IMR-90 (cell line): Measurements from ENCODE around the gene BRAF. TPM values are rescaled to one million over a fixed set of nuclear protein-coding genes. Genes with fewer than 3 reads are reported as not detected.

Source experiments
- ATAC-seq: fragments of 200-7000 bp; cut with Tn5 transposase; 2 replicates; pipeline ENCODE4 v1.9.1; 2020; ENCODE audit warnings: low read depth, mild to moderate bottlenecking, moderate library complexity
- BruUV-seq: library from RNA; stranded (reverse); fragments of 400-500 nt; replicated peaks from 2 replicates; lab custom pipeline; 2021; lab: Mats Ljungman, UMichigan
- CTCF ChIA-PET: fragments of 300-600 bp; formaldehyde crosslinking; extraction: SDS; loops from one replicate; lab custom pipeline; 2021; ENCODE audit warnings: antibody characterized with exemption; lab: Yijun Ruan, JAX
- POLR2A ChIA-PET: fragments of 300-600 bp; sonication (Branson Sonifier 250); formaldehyde crosslinking; loops from one replicate; lab custom pipeline; 2022; ENCODE audit warnings: antibody characterized with exemption; ENCODE audit not compliant: unreplicated experiment; lab: Charles Lee
- DNase-seq: peaks from one replicate; pipeline ENCODE4 v3.0.0; 2013
- H2AFZ ChIP-seq: replicated peaks from 2 replicates; pipeline ENCODE3; 2013; ENCODE audit warnings: low read length, mild to moderate bottlenecking; ENCODE audit not compliant: poor library complexity
- H2AK5ac ChIP-seq: 2 replicates; pipeline ENCODE4 v1.6.1; 2013; ENCODE audit warnings: low read depth, low read length, inconsistent platforms
- H2AK9ac ChIP-seq: replicated peaks from 2 replicates; pipeline ENCODE3; 2013; ENCODE audit warnings: mild to moderate bottlenecking, low read depth, low read length, moderate library complexity; ENCODE audit not compliant: poor library complexity
- H2BK120ac ChIP-seq: 2 replicates; pipeline ENCODE4 v1.6.1; 2013; ENCODE audit warnings: low read depth, low read length, inconsistent platforms
- H2BK15ac ChIP-seq: 3 replicates; pipeline ENCODE4 v1.6.1; 2013; ENCODE audit warnings: low read depth, low read length, inconsistent platforms
- H2BK20ac ChIP-seq: 2 replicates; pipeline ENCODE4 v1.6.1; 2013; ENCODE audit warnings: low read depth, mild to moderate bottlenecking, inconsistent platforms, low read length, moderate library complexity
- H2BK5ac ChIP-seq: 2 replicates; pipeline ENCODE4 v1.6.1; 2013; ENCODE audit warnings: mild to moderate bottlenecking, low read depth, low read length, inconsistent platforms; ENCODE audit not compliant: poor library complexity, severe bottlenecking
- H3K14ac ChIP-seq: replicated peaks from 2 replicates; pipeline ENCODE4 v1.6.1; 2013; ENCODE audit warnings: low read depth, low read length, inconsistent platforms
- H3K18ac ChIP-seq: 2 replicates; pipeline ENCODE4 v1.6.1; 2013; ENCODE audit warnings: low read depth, low read length, control low read depth
- H3K23ac ChIP-seq: 2 replicates; pipeline ENCODE4 v1.6.1; 2013; ENCODE audit warnings: low read depth, low read length, inconsistent platforms
- H3K27ac ChIP-seq: 2 replicates; pipeline ENCODE4 v1.5.1; 2013; ENCODE audit warnings: mild to moderate bottlenecking, control low read depth, low read length; ENCODE audit not compliant: insufficient read depth
- H3K27me3 ChIP-seq: 2 replicates; pipeline ENCODE4 v1.6.1; 2013; ENCODE audit warnings: low read length; ENCODE audit not compliant: control insufficient read depth, insufficient read depth
- H3K36me3 ChIP-seq: 2 replicates; pipeline ENCODE4 v1.6.1; 2013; ENCODE audit warnings: low read length, mixed read lengths; ENCODE audit not compliant: control insufficient read depth, insufficient read depth
- H3K4ac ChIP-seq: 2 replicates; pipeline ENCODE4 v1.6.1; 2013; ENCODE audit warnings: low read depth, low read length, inconsistent platforms
- H3K4me1 ChIP-seq: 2 replicates; pipeline ENCODE4 v1.6.1; 2013; ENCODE audit warnings: low read length, mixed read lengths; ENCODE audit not compliant: control insufficient read depth, insufficient read depth
- H3K4me2 ChIP-seq: 2 replicates; pipeline ENCODE4 v1.6.1; 2013; ENCODE audit warnings: low read depth, mild to moderate bottlenecking, control low read depth, low read length, moderate library complexity
- H3K4me3 ChIP-seq: 2 replicates; pipeline ENCODE4 v1.5.1; 2013; ENCODE audit warnings: low read depth, mild to moderate bottlenecking, control low read depth, low read length, moderate library complexity; ENCODE audit not compliant: insufficient read depth
- H3K56ac ChIP-seq: 2 replicates; pipeline ENCODE4 v1.6.1; 2013; ENCODE audit warnings: low read length, inconsistent platforms; ENCODE audit not compliant: insufficient read depth; ENCODE audit errors: extremely low read depth
- H3K79me1 ChIP-seq, 2 experiments: 2 replicates each; pipeline ENCODE4 v1.6.1; 2013; ENCODE audit warnings: low read length in 2 of 2, inconsistent platforms in 1 of 2, low read depth in 1 of 2
- H3K9ac ChIP-seq: 2 replicates; pipeline ENCODE4 v1.6.1; 2013; ENCODE audit warnings: low read depth, low read length, control low read depth
- H3K9me1 ChIP-seq: 2 replicates; pipeline ENCODE4 v1.6.1; 2013; ENCODE audit warnings: low read length, inconsistent platforms; ENCODE audit not compliant: insufficient read depth
- H3K9me3 ChIP-seq: 2 replicates; pipeline ENCODE4 v1.6.1; 2013; ENCODE audit warnings: low read length; ENCODE audit not compliant: control insufficient read depth, insufficient read depth
- H4K20me1 ChIP-seq: 2 replicates; pipeline ENCODE4 v1.6.1; 2013; ENCODE audit warnings: low read length, inconsistent platforms; ENCODE audit not compliant: insufficient read depth
- H4K5ac ChIP-seq: 2 replicates; pipeline ENCODE4 v1.6.1; 2013; ENCODE audit warnings: mild to moderate bottlenecking, low read depth, low read length, control low read depth
- H4K8ac ChIP-seq, 2 experiments: 2 replicates each; pipeline ENCODE4 v1.6.1; 2013; ENCODE audit warnings: low read depth in 2 of 2, low read length in 2 of 2, control low read depth in 1 of 2, inconsistent platforms in 1 of 2
- H4K91ac ChIP-seq: 2 replicates; pipeline ENCODE4 v1.6.1; 2013; ENCODE audit warnings: low read depth, low read length, inconsistent platforms; ENCODE audit not compliant: insufficient read depth
- BHLHE40 ChIP-seq: fragments of 150-350 bp; IDR thresholded peaks from 2 replicates; pipeline ENCODE4 v1.6.1; 2016; ENCODE audit warnings: mild to moderate bottlenecking, low read depth, low read length
- CEBPB ChIP-seq: IDR thresholded peaks from 2 replicates; pipeline ENCODE4 v1.6.1; 2012; ENCODE audit warnings: low read depth, low read length, improper control_type of control experiment
- CHD1 ChIP-seq: IDR thresholded peaks from 2 replicates; pipeline ENCODE4 v1.6.1; 2012; ENCODE audit warnings: low read depth, low read length, improper control_type of control experiment
- CTCF ChIP-seq: conservative IDR thresholded peaks from 2 replicates; pipeline ENCODE4 v1.5.1; 2012; ENCODE audit warnings: mild to moderate bottlenecking, low read depth, low read length, improper control_type of control experiment
- ELK1 ChIP-seq: fragments of 150-350 bp; IDR thresholded peaks from 2 replicates; pipeline ENCODE4 v1.6.1; 2016; ENCODE audit warnings: low read depth, mild to moderate bottlenecking, low read length, moderate library complexity, borderline replicate concordance
- FOS ChIP-seq: fragments of 150-350 bp; IDR thresholded peaks from 2 replicates; pipeline ENCODE4 v1.6.1; 2016; ENCODE audit warnings: low read depth, low read length
- MAFK ChIP-seq: IDR thresholded peaks from 2 replicates; pipeline ENCODE4 v1.6.1; 2012; ENCODE audit warnings: low read depth, low read length, improper control_type of control experiment
- MAZ ChIP-seq: IDR thresholded peaks from 2 replicates; pipeline ENCODE4 v1.6.1; 2012; ENCODE audit warnings: low read depth, mild to moderate bottlenecking, low read length, improper control_type of control experiment, moderate library complexity, borderline replicate concordance
- MXI1 ChIP-seq: IDR thresholded peaks from 2 replicates; pipeline ENCODE4 v1.6.1; 2012; ENCODE audit warnings: low read depth, mild to moderate bottlenecking, low read length, moderate library complexity, borderline replicate concordance
- NFE2L2 ChIP-seq: fragments of 150-350 bp; IDR thresholded peaks from 2 replicates; pipeline ENCODE4 v1.6.1; 2016; ENCODE audit warnings: low read depth, mild to moderate bottlenecking, low read length
- POLR2A ChIP-seq: IDR thresholded peaks from 2 replicates; pipeline ENCODE4 v1.6.1; 2012; ENCODE audit warnings: mild to moderate bottlenecking, low read depth, low read length
- RAD21 ChIP-seq: IDR thresholded peaks from 2 replicates; pipeline ENCODE4 v1.6.1; 2012; ENCODE audit warnings: low read length, improper control_type of control experiment
- RCOR1 ChIP-seq: IDR thresholded peaks from 2 replicates; pipeline ENCODE4 v1.6.1; 2012; ENCODE audit warnings: mild to moderate bottlenecking, low read length, improper control_type of control experiment; ENCODE audit not compliant: insufficient replicate concordance
- RFX5 ChIP-seq: IDR thresholded peaks from 2 replicates; pipeline ENCODE4 v1.8.0; 2012; ENCODE audit warnings: low read depth, mild to moderate bottlenecking, low read length, moderate library complexity
- SMC3 ChIP-seq: fragments of 150-350 bp; IDR thresholded peaks from 2 replicates; pipeline ENCODE4 v1.6.1; 2016; ENCODE audit warnings: low read depth, mild to moderate bottlenecking, antibody characterized with exemption, low read length, moderate library complexity
- USF2 ChIP-seq: fragments of 150-350 bp; IDR thresholded peaks from 2 replicates; pipeline ENCODE4 v1.6.1; 2017; ENCODE audit warnings: mild to moderate bottlenecking, antibody characterized with exemption, low read length, low read depth
- WGBS, 2 experiments: methylation state at CpG; one replicate each; pipeline versions ENCODE4 v1.1.5 to v1.1.7; 2013; ENCODE audit warnings: missing lambda C conversion rate in 2 of 2; ENCODE audit not compliant: insufficient read length in 1 of 2; ENCODE audit errors: extremely low coverage in 2 of 2; 5-methylcytosine and 5-hydroxymethylcytosine counted together
- dilution Hi-C: fragments of 300-500 bp; cut with HindIII; formaldehyde crosslinking; loops from one replicate; pipeline ENCODE4 v1.14.3; 2018; ENCODE audit warnings: low sequenced_read_pairs; ENCODE audit not compliant: unreplicated experiment
- in situ Hi-C: fragments of 300-500 bp; cut with MboI; formaldehyde crosslinking; loops from 3 replicates; pipeline ENCODE4 v1.14.3; 2019; ENCODE audit warnings: low sequenced_read_pairs, inconsistent platforms, mixed read lengths
- intact Hi-C: fragments of 100-400 bp; cut with micrococcal nuclease; formaldehyde crosslinking; loops from 2 replicates; pipeline ENCODE4 v1.10.0; 2022
- polyA plus RNA-seq, 3 experiments: library from polyadenylated mRNA; depleted of rRNA; stranded (reverse); fragments of >200 nt; gene quantifications; 2 replicates each; pipeline ENCODE4 v1.2.3, GENCODE V29; 2012; ENCODE audit warnings: low replicate concordance in 1 of 3
- total RNA-seq: library from RNA; depleted of rRNA; stranded (reverse); fragments of >200 nt; gene quantifications from 2 replicates; pipeline ENCODE4 v1.2.3, GENCODE V29; 2012

BRAF gene
- total and polyA plus RNA-seq, 2 of the 4 experiments (the other 2 are of a cell fraction): 5.7 to 12.9 TPM

GRCh38 chr7:140685407-140686087 lies 239.2 kb downstream of the BRAF start:
- Histone ChIP-seq H3K4me2 (no peak overlapping the region), H3K4me3 (no peak overlapping the region), H2AK5ac (no peak overlapping the region), H3K9ac (no peak overlapping the region), H2BK15ac (no peak overlapping the region), H2AFZ (no peak overlapping the region), H2BK5ac (no peak overlapping the region), H3K27me3 (no peaks in the 10 kb centered on the region), H3K4me1 (no peaks in the 10 kb centered on the region), H3K36me3 (peaks cover 12% of the 10 kb centered on the region), H3K79me1 (no peaks in the 10 kb centered on the region), H3K4ac (no peak overlapping the region), H4K91ac (no peak overlapping the region), H3K14ac (no peak overlapping the region), H3K56ac (no peak overlapping the region), H3K18ac (no peak overlapping the region), H4K5ac (no peak overlapping the region), H2AK9ac (no peak overlapping the region), H3K27ac (no peak overlapping the region), H2BK20ac (no peak overlapping the region), H2BK120ac (no peak overlapping the region), H3K9me3 (no peaks in the 10 kb centered on the region), H3K9me1 (no peaks in the 10 kb centered on the region), H3K23ac (no peak overlapping the region), H4K8ac (no peak overlapping the region), H4K20me1 (no peaks in the 10 kb centered on the region)
- BruUV-seq: no TSS peak
- TF ChIP-seq POLR2A (no peak), RFX5 (no peak), RCOR1 (no peak), MXI1 (no peak), SMC3 (no peak), CEBPB (no peak), CHD1 (no peak), USF2 (no peak), NFE2L2 (no peak), ELK1 (no peak), BHLHE40 (no peak), MAFK (no peak), RAD21 (no peak), CTCF (no peak), FOS (no peak), MAZ (no peak)
- dilution Hi-C loops: no loop called here
- no peak for ATAC-seq
- intact Hi-C loops: no loop called here
- no CpG with 5 or more reads among the region's 10 CpGs for WGBS, 2 experiments
- in situ Hi-C loops: loop anchor here (10.0 kb wide), 1 partner anchor 849 kb away; no protein-coding TSS in a partner anchor
- ChIA-PET POLR2A (no interaction called here), CTCF (no interaction called here)
- no peak for DNase-seq
